ENCODE data around the gene TBCD.

Gene TBCD

DNA sequence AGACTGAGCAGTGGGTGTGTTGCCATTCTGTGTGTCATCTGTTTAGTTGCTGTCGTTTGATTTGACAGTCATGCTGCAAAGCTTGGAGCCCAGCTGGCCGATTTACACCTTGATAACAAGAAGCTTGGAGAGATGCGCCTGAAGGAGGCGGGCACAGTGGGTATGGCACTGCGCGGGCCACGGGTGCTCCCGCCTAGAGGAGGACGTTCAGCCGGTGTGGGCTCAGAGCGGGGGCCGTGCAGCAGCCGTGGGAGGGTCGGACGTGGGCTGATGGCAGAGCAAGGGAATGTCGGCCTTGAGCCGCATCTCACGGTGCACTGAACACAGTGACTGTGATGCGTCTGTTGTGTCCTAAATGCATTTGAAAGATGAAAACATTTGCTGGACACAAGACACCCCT lies 31.7 kb upstream of the TBCD start:
- Histone ChIP-seq H3K27ac (ENCODE audit: low read length) (no peak overlapping the region), H2AFZ (ENCODE audit: low read length) (no peak overlapping the region), H3K9me2 (replicated peaks; ENCODE audit: insufficient read depth, low read length) (no peaks in the 10 kb centered on the region), H3K36me3 (replicated peaks; ENCODE audit: insufficient read depth, low read length) (peaks cover 8% of the 10 kb centered on the region), H3K79me2 (ENCODE audit: low read length) (peaks cover 28% of the 10 kb centered on the region), H3K4me3 (ENCODE audit: low read length) (no peak overlapping the region), H3K9me3 (replicated peaks; ENCODE audit: insufficient read depth, low read length) (no peaks in the 10 kb centered on the region), H3K4me2 (ENCODE audit: low read depth, low read length) (no peak overlapping the region), H3K27me3 (replicated peaks; ENCODE audit: insufficient read depth, low read length) (no peaks in the 10 kb centered on the region), H3F3A (ENCODE audit: insufficient read depth, low read length) (no peaks in the 10 kb centered on the region; the same call in 1 of the 2 replicates), H4K20me1 (ENCODE audit: insufficient read depth, low read length) (no peaks in the 10 kb centered on the region), H3K9ac (ENCODE audit: low read length) (no peak overlapping the region), H3K4me1 (ENCODE audit: low read length) (peaks cover 6% of the 10 kb centered on the region)
- TF ChIP-seq EZH2 (optimal IDR thresholded peaks at IDR 0.05; ENCODE audit: low read depth, low read length) (no peak), EZH2phosphoT487 (IDR thresholded peaks at IDR 0.05; ENCODE audit: low read length) (no peak)
- TF ChIP-seq, protein P1, sequence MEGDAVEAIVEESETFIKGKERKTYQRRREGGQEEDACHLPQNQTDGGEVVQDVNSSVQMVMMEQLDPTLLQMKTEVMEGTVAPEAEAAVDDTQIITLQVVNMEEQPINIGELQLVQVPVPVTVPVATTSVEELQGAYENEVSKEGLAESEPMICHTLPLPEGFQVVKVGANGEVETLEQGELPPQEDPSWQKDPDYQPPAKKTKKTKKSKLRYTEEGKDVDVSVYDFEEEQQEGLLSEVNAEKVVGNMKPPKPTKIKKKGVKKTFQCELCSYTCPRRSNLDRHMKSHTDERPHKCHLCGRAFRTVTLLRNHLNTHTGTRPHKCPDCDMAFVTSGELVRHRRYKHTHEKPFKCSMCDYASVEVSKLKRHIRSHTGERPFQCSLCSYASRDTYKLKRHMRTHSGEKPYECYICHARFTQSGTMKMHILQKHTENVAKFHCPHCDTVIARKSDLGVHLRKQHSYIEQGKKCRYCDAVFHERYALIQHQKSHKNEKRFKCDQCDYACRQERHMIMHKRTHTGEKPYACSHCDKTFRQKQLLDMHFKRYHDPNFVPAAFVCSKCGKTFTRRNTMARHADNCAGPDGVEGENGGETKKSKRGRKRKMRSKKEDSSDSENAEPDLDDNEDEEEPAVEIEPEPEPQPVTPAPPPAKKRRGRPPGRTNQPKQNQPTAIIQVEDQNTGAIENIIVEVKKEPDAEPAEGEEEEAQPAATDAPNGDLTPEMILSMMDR (IDR thresholded peaks at IDR 0.05; ENCODE audit: low read length) = no peak
- DNase-seq = no peak

DNA sequence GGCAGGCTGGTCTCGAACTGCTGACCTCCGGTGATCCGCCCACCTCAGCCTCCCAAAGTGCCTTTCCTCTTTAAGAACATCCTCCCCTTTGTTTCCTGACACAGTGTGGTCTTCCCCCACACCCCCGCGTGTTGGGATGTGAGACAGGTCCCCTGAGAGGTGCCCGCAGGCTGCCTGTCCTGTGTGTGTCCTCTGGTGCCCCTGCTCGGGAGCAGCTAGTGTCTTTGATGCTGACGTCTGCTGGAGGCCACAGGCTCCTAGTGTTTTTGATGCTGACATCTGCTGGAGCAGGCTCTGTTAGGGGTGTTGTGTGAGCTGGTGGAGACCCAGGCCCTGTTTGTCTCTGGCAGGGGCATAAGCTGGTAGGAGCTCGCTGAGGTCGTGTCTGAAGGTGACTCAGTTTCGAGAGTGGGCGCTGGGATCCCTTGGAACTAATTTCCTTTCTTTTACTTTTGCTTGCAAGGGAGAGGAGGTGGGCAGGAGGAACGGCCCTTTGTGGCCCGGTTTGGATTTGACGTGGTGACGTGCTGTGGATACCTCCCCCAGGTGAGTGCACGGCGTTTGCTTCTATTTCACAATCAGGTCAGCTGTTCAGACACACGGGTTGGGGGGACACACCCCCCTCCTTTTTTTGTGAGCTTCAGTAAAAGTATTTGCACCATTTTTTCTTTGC lies 29.4 kb upstream of the TBCD start:
- Histone ChIP-seq H3K79me2 (ENCODE audit: low read length) (peaks cover 18% of the 10 kb centered on the region), H3K36me3 (replicated peaks; ENCODE audit: insufficient read depth, low read length) (peaks cover 8% of the 10 kb centered on the region), H3K4me3 (ENCODE audit: low read length) (no peak overlapping the region), H2AFZ (ENCODE audit: low read length) (no peak overlapping the region), H4K20me1 (ENCODE audit: insufficient read depth, low read length) (no peaks in the 10 kb centered on the region), H3K9me3 (replicated peaks; ENCODE audit: insufficient read depth, low read length) (no peaks in the 10 kb centered on the region), H3F3A (ENCODE audit: insufficient read depth, low read length) (no peaks in the 10 kb centered on the region), H3K4me1 (ENCODE audit: low read length) (peaks cover 6% of the 10 kb centered on the region), H3K9me2 (replicated peaks; ENCODE audit: insufficient read depth, low read length) (no peaks in the 10 kb centered on the region), H3K27me3 (replicated peaks; ENCODE audit: insufficient read depth, low read length) (no peaks in the 10 kb centered on the region), H3K4me2 (ENCODE audit: low read depth, low read length) (no peak overlapping the region), H3K27ac (ENCODE audit: low read length) (no peak overlapping the region), H3K9ac (ENCODE audit: low read length) (no peak overlapping the region)
- no peak for TF ChIP-seq EZH2phosphoT487 (IDR thresholded peaks at IDR 0.05; ENCODE audit: low read length)
- TF ChIP-seq, protein P1 (IDR thresholded peaks at IDR 0.05; ENCODE audit: low read length) = no peak
- TF ChIP-seq EZH2 (optimal IDR thresholded peaks at IDR 0.05; ENCODE audit: low read depth, low read length) = no peak
- DNase-seq = no peak

DNA sequence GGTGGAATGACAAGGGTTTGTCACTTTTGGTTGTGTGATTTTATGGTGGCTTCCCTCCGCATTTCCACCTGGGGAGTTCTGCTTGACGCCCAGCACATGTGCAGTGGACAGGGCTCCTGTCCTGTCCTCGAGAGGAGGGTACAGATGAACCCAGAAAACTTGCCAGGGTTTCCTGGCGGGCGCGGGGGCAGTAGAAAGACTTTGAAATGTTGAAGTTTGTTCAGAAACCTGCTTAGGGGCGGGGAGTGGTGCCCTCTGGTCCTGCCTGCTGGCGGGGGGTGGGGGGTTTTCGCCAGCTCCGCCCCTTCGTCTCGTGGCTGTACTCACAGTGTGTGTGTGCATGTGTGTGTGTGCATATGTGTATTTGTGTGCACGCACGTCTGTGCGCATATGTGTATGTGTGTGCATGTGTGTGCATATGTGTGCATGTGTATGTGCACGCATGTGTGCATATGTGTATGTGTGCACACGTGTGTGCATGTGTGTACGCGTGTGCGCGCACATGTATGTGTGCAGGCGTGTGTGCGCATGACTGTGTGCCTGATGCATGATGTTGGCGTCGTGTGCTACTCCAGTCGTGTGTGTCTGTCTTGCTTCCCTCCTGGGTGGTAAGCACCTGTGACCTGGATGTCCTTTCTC lies 28.6 kb upstream of the TBCD start:
- TF ChIP-seq, protein P1 (IDR thresholded peaks at IDR 0.05; ENCODE audit: low read length) = no peak
- TF ChIP-seq EZH2phosphoT487 (IDR thresholded peaks at IDR 0.05; ENCODE audit: low read length) (no peak), EZH2 (optimal IDR thresholded peaks at IDR 0.05; ENCODE audit: low read depth, low read length) (no peak)
- Histone ChIP-seq H3K27ac (ENCODE audit: low read length) (no peak overlapping the region), H3F3A (ENCODE audit: insufficient read depth, low read length) (no peaks in the 10 kb centered on the region), H3K36me3 (replicated peaks; ENCODE audit: insufficient read depth, low read length) (peaks cover 8% of the 10 kb centered on the region), H3K9me3 (replicated peaks; ENCODE audit: insufficient read depth, low read length) (no peaks in the 10 kb centered on the region), H4K20me1 (ENCODE audit: insufficient read depth, low read length) (no peaks in the 10 kb centered on the region), H3K9me2 (replicated peaks; ENCODE audit: insufficient read depth, low read length) (no peaks in the 10 kb centered on the region), H3K79me2 (ENCODE audit: low read length) (peaks cover 10% of the 10 kb centered on the region), H3K9ac (ENCODE audit: low read length) (no peak overlapping the region), H3K27me3 (replicated peaks; ENCODE audit: insufficient read depth, low read length) (no peaks in the 10 kb centered on the region), H3K4me3 (ENCODE audit: low read length) (no peak overlapping the region), H2AFZ (ENCODE audit: low read length) (no peak overlapping the region), H3K4me1 (ENCODE audit: low read length) (no peaks in the 10 kb centered on the region), H3K4me2 (ENCODE audit: low read depth, low read length) (no peak overlapping the region)
- DNase-seq = no peak
